MM.1S (cell line): Measurements from ENCODE around the gene PLD4.

Experiments
- DNase-seq: peaks from one replicate; pipeline ENCODE4 v3.0.0-alpha.2; 2015
- H2AFZ ChIP-seq: fragments of 300-600 bp; sonication (generic); 2 replicates; pipeline ENCODE4 v1.6.0; 2016; ENCODE audit warnings: antibody characterized with exemption, low read length
- H3F3A ChIP-seq: fragments of 300-600 bp; sonication (generic); 2 replicates; pipeline ENCODE4 v1.6.1; 2016; ENCODE audit warnings: mild to moderate bottlenecking, antibody characterized with exemption, low read length, moderate library complexity, mixed read lengths; ENCODE audit not compliant: insufficient read depth
- H3K27ac ChIP-seq: fragments of 300-600 bp; sonication (generic); 2 replicates; pipeline ENCODE4 v1.5.1; 2016; ENCODE audit warnings: mild to moderate bottlenecking, low read length
- H3K27me3 ChIP-seq: fragments of 300-600 bp; sonication (generic); replicated peaks from 2 replicates; pipeline ENCODE4 v1.6.0; 2016; ENCODE audit warnings: low read length; ENCODE audit not compliant: insufficient read depth
- H3K36me3 ChIP-seq: fragments of 300-600 bp; sonication (generic); replicated peaks from 2 replicates; pipeline ENCODE4 v1.6.1; 2016; ENCODE audit warnings: mild to moderate bottlenecking, low read length, mixed read lengths; ENCODE audit not compliant: insufficient read depth
- H3K4me1 ChIP-seq: fragments of 300-600 bp; sonication (generic); 2 replicates; pipeline ENCODE4 v1.6.1; 2016; ENCODE audit warnings: low read length, mixed read lengths
- H3K4me2 ChIP-seq: fragments of 300-600 bp; sonication (generic); 2 replicates; pipeline ENCODE4 v1.6.0; 2016; ENCODE audit warnings: low read depth, low read length
- H3K4me3 ChIP-seq: fragments of 300-600 bp; sonication (generic); 2 replicates; pipeline ENCODE4 v1.5.1; 2016; ENCODE audit warnings: low read length, mixed read lengths
- H3K79me2 ChIP-seq: fragments of 300-600 bp; sonication (generic); 2 replicates; pipeline ENCODE4 v1.6.1; 2016; ENCODE audit warnings: mixed run types, low read length, mixed read lengths
- H3K9ac ChIP-seq: fragments of 300-600 bp; sonication (generic); 2 replicates; pipeline ENCODE4 v1.6.1; 2016; ENCODE audit warnings: low read length, mixed read lengths
- H3K9me2 ChIP-seq: fragments of 300-600 bp; sonication (generic); replicated peaks from 2 replicates; pipeline ENCODE4 v1.6.1; 2016; ENCODE audit warnings: mild to moderate bottlenecking, low read length, mixed read lengths; ENCODE audit not compliant: insufficient read depth
- H3K9me3 ChIP-seq: fragments of 300-600 bp; sonication (generic); replicated peaks from 2 replicates; pipeline ENCODE4 v1.6.1; 2016; ENCODE audit warnings: mild to moderate bottlenecking, low read length, mixed read lengths; ENCODE audit not compliant: insufficient read depth
- H4K20me1 ChIP-seq: fragments of 300-600 bp; sonication (generic); 2 replicates; pipeline ENCODE4 v1.6.1; 2016; ENCODE audit warnings: mild to moderate bottlenecking, low read length, moderate library complexity, mixed read lengths; ENCODE audit not compliant: insufficient read depth
- CTCF ChIP-seq: fragments of 300-600 bp; sonication (generic); IDR thresholded peaks from 2 replicates; pipeline ENCODE4 v1.5.1; 2016; ENCODE audit warnings: antibody characterized with exemption, low read length, mixed read lengths
- EZH2 ChIP-seq: fragments of 300-600 bp; sonication (generic); optimal IDR thresholded peaks from 2 replicates; pipeline ENCODE3; 2017; ENCODE audit warnings: low read depth, mild to moderate bottlenecking, antibody characterized with exemption, low read length, mixed read lengths
- EZH2phosphoT487 ChIP-seq: fragments of 300-600 bp; sonication (generic); IDR thresholded peaks from 2 replicates; pipeline ENCODE4 v1.6.1; 2018; ENCODE audit warnings: antibody characterized with exemption, low read length

PLD4 gene

GRCh38 chr14:104876251-104876699, 48.4 kb upstream of the PLD4 start:
- H3K9ac ChIP-seq, result no peak overlapping the region
- H3K9me3 ChIP-seq, result no peaks in the 10 kb centered on the region
- H3K9me2 ChIP-seq, result no peaks in the 10 kb centered on the region
- H3K36me3 ChIP-seq, result no peaks in the 10 kb centered on the region
- no peaks in the 10 kb centered on the region for H3K4me1 ChIP-seq
- no peak overlapping the region for H3K27ac ChIP-seq
- no peak for DNase-seq
- TF ChIP-seq EZH2phosphoT487 (no peak), EZH2 (no peak), CTCF (no peak)
- no peaks in the 10 kb centered on the region for H4K20me1 ChIP-seq
- no peaks in the 10 kb centered on the region for H3K27me3 ChIP-seq
- no peaks in the 10 kb centered on the region for H3F3A ChIP-seq
- no peak overlapping the region for H2AFZ ChIP-seq
- H3K4me3 ChIP-seq, result no peak overlapping the region
- H3K79me2 ChIP-seq, result no peaks in the 10 kb centered on the region
- no peak overlapping the region for H3K4me2 ChIP-seq

GRCh38 chr14:104877066-104877805, 47.4 kb upstream of the PLD4 start:
- no peaks in the 10 kb centered on the region for H3K9me2 ChIP-seq
- no peaks in the 10 kb centered on the region for H3K36me3 ChIP-seq
- H3F3A ChIP-seq, result no peaks in the 10 kb centered on the region
- no peak overlapping the region for H3K27ac ChIP-seq
- no peaks in the 10 kb centered on the region for H3K4me1 ChIP-seq
- H3K4me2 ChIP-seq, result no peak overlapping the region
- DNase-seq, result no peak
- no peaks in the 10 kb centered on the region for H3K79me2 ChIP-seq
- H3K4me3 ChIP-seq, result no peak overlapping the region
- no peak overlapping the region for H2AFZ ChIP-seq
- no peaks in the 10 kb centered on the region for H4K20me1 ChIP-seq
- no peak for TF ChIP-seq EZH2
- TF ChIP-seq EZH2phosphoT487, result no peak
- TF ChIP-seq CTCF, result no peak
- H3K9ac ChIP-seq, result no peak overlapping the region
- no peaks in the 10 kb centered on the region for H3K9me3 ChIP-seq
- H3K27me3 ChIP-seq, result no peaks in the 10 kb centered on the region

- Histone ChIP-seq H3K9me2 (no peaks in the 10 kb centered on the region), H3K27me3 (no peaks in the 10 kb centered on the region), H3K4me2 (no peak overlapping the region), H2AFZ (no peak overlapping the region), H3K79me2 (no peaks in the 10 kb centered on the region), H3K4me1 (no peaks in the 10 kb centered on the region), H3F3A (no peaks in the 10 kb centered on the region), H3K4me3 (no peak overlapping the region), H3K27ac (no peak overlapping the region), H4K20me1 (no peaks in the 10 kb centered on the region), H3K9ac (no peak overlapping the region), H3K36me3 (no peaks in the 10 kb centered on the region), H3K9me3 (no peaks in the 10 kb centered on the region)
- no peak for TF ChIP-seq CTCF
- no peak for TF ChIP-seq EZH2
- TF ChIP-seq EZH2phosphoT487, result no peak
- DNase-seq, result no peak
Observed at GRCh38 chr14:104877806-104878550, 46.7 kb upstream of the PLD4 start.
